IMR-90 (cell line): Measurements from ENCODE around the gene ILF2. TPM values are rescaled to one million over a fixed set of nuclear protein-coding genes. Genes with fewer than 3 reads are reported as not detected.

Experiments
- ATAC-seq: fragments of 200-7000 bp; cut with Tn5 transposase; 2 replicates; pipeline ENCODE4 v1.9.1; 2020; ENCODE audit warnings: low read depth, mild to moderate bottlenecking, moderate library complexity
- BruUV-seq: library from RNA; stranded (reverse); fragments of 400-500 nt; replicated peaks from 2 replicates; lab custom pipeline; 2021; lab: Mats Ljungman, UMichigan
- CTCF ChIA-PET: fragments of 300-600 bp; formaldehyde crosslinking; extraction: SDS; loops from one replicate; lab custom pipeline; 2021; ENCODE audit warnings: antibody characterized with exemption; lab: Yijun Ruan, JAX
- POLR2A ChIA-PET: fragments of 300-600 bp; sonication (Branson Sonifier 250); formaldehyde crosslinking; loops from one replicate; lab custom pipeline; 2022; ENCODE audit warnings: antibody characterized with exemption; ENCODE audit not compliant: unreplicated experiment; lab: Charles Lee
- DNase-seq: peaks from one replicate; pipeline ENCODE4 v3.0.0; 2013
- H2AFZ ChIP-seq: replicated peaks from 2 replicates; pipeline ENCODE3; 2013; ENCODE audit warnings: low read length, mild to moderate bottlenecking; ENCODE audit not compliant: poor library complexity
- H2AK5ac ChIP-seq: 2 replicates; pipeline ENCODE4 v1.6.1; 2013; ENCODE audit warnings: low read depth, low read length, inconsistent platforms
- H2AK9ac ChIP-seq: replicated peaks from 2 replicates; pipeline ENCODE3; 2013; ENCODE audit warnings: mild to moderate bottlenecking, low read depth, low read length, moderate library complexity; ENCODE audit not compliant: poor library complexity
- H2BK120ac ChIP-seq: 2 replicates; pipeline ENCODE4 v1.6.1; 2013; ENCODE audit warnings: low read depth, low read length, inconsistent platforms
- H2BK15ac ChIP-seq: 3 replicates; pipeline ENCODE4 v1.6.1; 2013; ENCODE audit warnings: low read depth, low read length, inconsistent platforms
- H2BK20ac ChIP-seq: 2 replicates; pipeline ENCODE4 v1.6.1; 2013; ENCODE audit warnings: low read depth, mild to moderate bottlenecking, inconsistent platforms, low read length, moderate library complexity
- H2BK5ac ChIP-seq: 2 replicates; pipeline ENCODE4 v1.6.1; 2013; ENCODE audit warnings: mild to moderate bottlenecking, low read depth, low read length, inconsistent platforms; ENCODE audit not compliant: poor library complexity, severe bottlenecking
- H3K14ac ChIP-seq: replicated peaks from 2 replicates; pipeline ENCODE4 v1.6.1; 2013; ENCODE audit warnings: low read depth, low read length, inconsistent platforms
- H3K18ac ChIP-seq: 2 replicates; pipeline ENCODE4 v1.6.1; 2013; ENCODE audit warnings: low read depth, low read length, control low read depth
- H3K23ac ChIP-seq: 2 replicates; pipeline ENCODE4 v1.6.1; 2013; ENCODE audit warnings: low read depth, low read length, inconsistent platforms
- H3K27ac ChIP-seq: 2 replicates; pipeline ENCODE4 v1.5.1; 2013; ENCODE audit warnings: mild to moderate bottlenecking, control low read depth, low read length; ENCODE audit not compliant: insufficient read depth
- H3K27me3 ChIP-seq: 2 replicates; pipeline ENCODE4 v1.6.1; 2013; ENCODE audit warnings: low read length; ENCODE audit not compliant: control insufficient read depth, insufficient read depth
- H3K36me3 ChIP-seq: 2 replicates; pipeline ENCODE4 v1.6.1; 2013; ENCODE audit warnings: low read length, mixed read lengths; ENCODE audit not compliant: control insufficient read depth, insufficient read depth
- H3K4ac ChIP-seq: 2 replicates; pipeline ENCODE4 v1.6.1; 2013; ENCODE audit warnings: low read depth, low read length, inconsistent platforms
- H3K4me1 ChIP-seq: 2 replicates; pipeline ENCODE4 v1.6.1; 2013; ENCODE audit warnings: low read length, mixed read lengths; ENCODE audit not compliant: control insufficient read depth, insufficient read depth
- H3K4me2 ChIP-seq: 2 replicates; pipeline ENCODE4 v1.6.1; 2013; ENCODE audit warnings: low read depth, mild to moderate bottlenecking, control low read depth, low read length, moderate library complexity
- H3K4me3 ChIP-seq: 2 replicates; pipeline ENCODE4 v1.5.1; 2013; ENCODE audit warnings: low read depth, mild to moderate bottlenecking, control low read depth, low read length, moderate library complexity; ENCODE audit not compliant: insufficient read depth
- H3K56ac ChIP-seq: 2 replicates; pipeline ENCODE4 v1.6.1; 2013; ENCODE audit warnings: low read length, inconsistent platforms; ENCODE audit not compliant: insufficient read depth; ENCODE audit errors: extremely low read depth
- H3K79me1 ChIP-seq, 2 experiments: 2 replicates each; pipeline ENCODE4 v1.6.1; 2013; ENCODE audit warnings: low read length in 2 of 2, inconsistent platforms in 1 of 2, low read depth in 1 of 2
- H3K9ac ChIP-seq: 2 replicates; pipeline ENCODE4 v1.6.1; 2013; ENCODE audit warnings: low read depth, low read length, control low read depth
- H3K9me1 ChIP-seq: 2 replicates; pipeline ENCODE4 v1.6.1; 2013; ENCODE audit warnings: low read length, inconsistent platforms; ENCODE audit not compliant: insufficient read depth
- H3K9me3 ChIP-seq: 2 replicates; pipeline ENCODE4 v1.6.1; 2013; ENCODE audit warnings: low read length; ENCODE audit not compliant: control insufficient read depth, insufficient read depth
- H4K20me1 ChIP-seq: 2 replicates; pipeline ENCODE4 v1.6.1; 2013; ENCODE audit warnings: low read length, inconsistent platforms; ENCODE audit not compliant: insufficient read depth
- H4K5ac ChIP-seq: 2 replicates; pipeline ENCODE4 v1.6.1; 2013; ENCODE audit warnings: mild to moderate bottlenecking, low read depth, low read length, control low read depth
- H4K8ac ChIP-seq, 2 experiments: 2 replicates each; pipeline ENCODE4 v1.6.1; 2013; ENCODE audit warnings: low read depth in 2 of 2, low read length in 2 of 2, control low read depth in 1 of 2, inconsistent platforms in 1 of 2
- H4K91ac ChIP-seq: 2 replicates; pipeline ENCODE4 v1.6.1; 2013; ENCODE audit warnings: low read depth, low read length, inconsistent platforms; ENCODE audit not compliant: insufficient read depth
- CEBPB ChIP-seq: IDR thresholded peaks from 2 replicates; pipeline ENCODE4 v1.6.1; 2012; ENCODE audit warnings: low read depth, low read length, improper control_type of control experiment
- FOS ChIP-seq: fragments of 150-350 bp; IDR thresholded peaks from 2 replicates; pipeline ENCODE4 v1.6.1; 2016; ENCODE audit warnings: low read depth, low read length
- MAFK ChIP-seq: IDR thresholded peaks from 2 replicates; pipeline ENCODE4 v1.6.1; 2012; ENCODE audit warnings: low read depth, low read length, improper control_type of control experiment
- MXI1 ChIP-seq: IDR thresholded peaks from 2 replicates; pipeline ENCODE4 v1.6.1; 2012; ENCODE audit warnings: low read depth, mild to moderate bottlenecking, low read length, moderate library complexity, borderline replicate concordance
- USF2 ChIP-seq: fragments of 150-350 bp; IDR thresholded peaks from 2 replicates; pipeline ENCODE4 v1.6.1; 2017; ENCODE audit warnings: mild to moderate bottlenecking, antibody characterized with exemption, low read length, low read depth
- WGBS, 2 experiments: methylation state at CpG; one replicate each; pipeline versions ENCODE4 v1.1.5 to v1.1.7; 2013; ENCODE audit warnings: missing lambda C conversion rate in 2 of 2; ENCODE audit not compliant: insufficient read length in 1 of 2; ENCODE audit errors: extremely low coverage in 2 of 2; 5-methylcytosine and 5-hydroxymethylcytosine counted together
- dilution Hi-C: fragments of 300-500 bp; cut with HindIII; formaldehyde crosslinking; loops from one replicate; pipeline ENCODE4 v1.14.3; 2018; ENCODE audit warnings: low sequenced_read_pairs; ENCODE audit not compliant: unreplicated experiment
- in situ Hi-C: fragments of 300-500 bp; cut with MboI; formaldehyde crosslinking; loops from 3 replicates; pipeline ENCODE4 v1.14.3; 2019; ENCODE audit warnings: low sequenced_read_pairs, inconsistent platforms, mixed read lengths
- intact Hi-C: fragments of 100-400 bp; cut with micrococcal nuclease; formaldehyde crosslinking; loops from 2 replicates; pipeline ENCODE4 v1.10.0; 2022
- polyA plus RNA-seq, 3 experiments: library from polyadenylated mRNA; depleted of rRNA; stranded (reverse); fragments of >200 nt; gene quantifications; 2 replicates each; pipeline ENCODE4 v1.2.3, GENCODE V29; 2012; ENCODE audit warnings: low replicate concordance in 1 of 3
- total RNA-seq: library from RNA; depleted of rRNA; stranded (reverse); fragments of >200 nt; gene quantifications from 2 replicates; pipeline ENCODE4 v1.2.3, GENCODE V29; 2012

ILF2 gene
- total and polyA plus RNA-seq, 2 of the 4 experiments (the other 2 are of a cell fraction) = 273 to 504 TPM

DNA sequence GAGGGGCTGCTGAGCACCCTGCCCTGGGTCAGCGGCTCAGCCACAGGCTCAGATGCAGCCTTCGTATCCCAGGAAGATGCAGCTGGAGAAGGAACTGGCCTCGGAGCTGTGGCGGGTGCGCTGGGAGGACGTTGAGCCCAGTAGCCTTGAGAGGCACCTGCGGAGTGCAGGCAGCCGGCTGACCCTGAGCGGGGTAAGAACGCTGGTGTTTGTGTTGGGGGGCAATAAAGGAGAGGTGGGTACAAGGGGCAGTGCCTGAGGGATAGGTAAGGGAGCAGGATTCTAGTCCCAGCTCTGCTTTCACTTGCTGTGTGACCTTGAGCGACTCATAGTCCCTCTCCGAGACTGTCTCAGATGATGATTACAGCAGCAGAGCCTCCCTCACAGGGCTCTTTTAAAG lies 14.1 kb upstream of the ILF2 start:
- no peaks in the 10 kb centered on the region for H3K79me1 ChIP-seq
- H2AK5ac ChIP-seq = no peak overlapping the region
- H3K4me2 ChIP-seq = no peak overlapping the region
- no peaks in the 10 kb centered on the region for H3K4me1 ChIP-seq
- H3K36me3 ChIP-seq = no peaks in the 10 kb centered on the region
- H3K27ac ChIP-seq = no peak overlapping the region
- no peaks in the 10 kb centered on the region for H3K9me1 ChIP-seq
- H4K20me1 ChIP-seq = no peaks in the 10 kb centered on the region; the same call in 1 of the 2 replicates
- no peak overlapping the region for H3K56ac ChIP-seq
- no peak overlapping the region for H3K9ac ChIP-seq
- H3K23ac ChIP-seq = no peak overlapping the region
- H2BK20ac ChIP-seq = no peak overlapping the region
- no peak overlapping the region for H3K14ac ChIP-seq
- DNase-seq (no peak), ATAC-seq (no peak)
- H4K91ac ChIP-seq = no peak overlapping the region
- H4K8ac ChIP-seq = no peak overlapping the region
- H3K4ac ChIP-seq = no peak overlapping the region
- no peak overlapping the region for H2AFZ ChIP-seq
- H2AK9ac ChIP-seq = no peak overlapping the region
- CTCF ChIA-PET = no interaction called here
- POLR2A ChIA-PET = no interaction called here
- H2BK120ac ChIP-seq = no peak overlapping the region
- H3K27me3 ChIP-seq = peaks cover 55% of the 10 kb centered on the region
- H4K5ac ChIP-seq = no peak overlapping the region
- no peak overlapping the region for H2BK5ac ChIP-seq
- WGBS, 2 experiments = 50% methylated on average over 1 of the region's 12 CpGs; no CpG with 5 or more reads in 1 of the 2 experiments
- no peak overlapping the region for H3K4me3 ChIP-seq
- dilution Hi-C loops = no loop called here
- intact Hi-C loops = no loop called here
- TF ChIP-seq MXI1 (no peak), FOS (no peak), MAFK (no peak), CEBPB (no peak), USF2 (no peak)
- no peak overlapping the region for H2BK15ac ChIP-seq
- no TSS peak for BruUV-seq
- H3K18ac ChIP-seq = no peak overlapping the region
- H3K9me3 ChIP-seq = no peaks in the 10 kb centered on the region
- in situ Hi-C loops = no loop called here
